Measurements from ENCODE around the gene NELFB. TPM values are rescaled to one million over a fixed set of nuclear protein-coding genes. Genes with fewer than 3 reads are reported as not detected.
A peak's percentile ranks its signal among the peaks of the same experiment; 100 is the strongest.

The NELFB gene
- total and polyA plus RNA-seq, 9 of the 15 experiments (the other 6 are each of a cell fraction or from before 2014, with no cell fraction given): 0.24 to 84.0 (median 29.7) TPM

- peak; percentile 33 for TF ChIP-seq ZNF592 (IDR thresholded peaks at IDR 0.05)
- TF ChIP-seq KLF1 (tag; IDR thresholded peaks at IDR 0.05): no peak
- TF ChIP-seq ZNF384 (IDR thresholded peaks at IDR 0.05; ENCODE audit: low read depth, low read length): no peak
- TF ChIP-seq CCNT2 (IDR thresholded peaks at IDR 0.05; ENCODE audit: borderline replicate concordance, extremely low read depth, insufficient read length, low read depth, low read length): no peak
- TF ChIP-seq ARNT (IDR thresholded peaks at IDR 0.05): no peak
- no peak for TF ChIP-seq ZNF655 (CRISPR knock-in tag; IDR thresholded peaks at IDR 0.05)
- TF ChIP-seq ETV1 (tag; conservative IDR thresholded peaks at IDR 0.05; ENCODE audit: low read depth): 0 out of 2 replicates have a peak, but pooled peaks have one; percentile 31
- no peak; the same call in 1 of the 2 replicates for TF ChIP-seq HDAC2 (IDR thresholded peaks at IDR 0.05)
- peak in 1 of 2 experiments; percentile 11; a peak in 1 of 4 replicates for TF ChIP-seq MLLT1 (IDR thresholded peaks at IDR 0.05)
- no peak for TF ChIP-seq HNRNPH1 (optimal IDR thresholded peaks at IDR 0.05; ENCODE audit: low read depth, low read length)
- no peak for TF ChIP-seq HDGF (IDR thresholded peaks at IDR 0.05)
- TF ChIP-seq TCF15 (CRISPR knock-in tag; IDR thresholded peaks at IDR 0.05): no peak
- peak; percentile 88 for TF ChIP-seq NFRKB (IDR thresholded peaks at IDR 0.05; ENCODE audit: low read depth)
- TF ChIP-seq NR2C2 (CRISPR knock-in tag; IDR thresholded peaks at IDR 0.05): no peak
- no peak for TF ChIP-seq NR2C2 (tag; IDR thresholded peaks at IDR 0.05)
- no peak for TF ChIP-seq LARP7 (IDR thresholded peaks at IDR 0.05)
- TF ChIP-seq NR0B1 (IDR thresholded peaks at IDR 0.05; ENCODE audit: partially characterized antibody): no peak
- peak; percentile 6; the same call in 1 of the 2 replicates for TF ChIP-seq JUN (IDR thresholded peaks at IDR 0.05; ENCODE audit: borderline replicate concordance, low read depth, low read length)
- no peak for TF ChIP-seq JUN (CRISPR knock-in tag; IDR thresholded peaks at IDR 0.05; ENCODE audit: borderline replicate concordance)
- no peak for TF ChIP-seq CHD1 (IDR thresholded peaks at IDR 0.05; ENCODE audit: low read length)
Observed at GRCh38 chr9:137276473-137277328, 21.6 kb downstream of the NELFB start (continued).
